KMS-11 (cell line): ENCODE measurements around the gene CAMTA1.

Experiments used
- H2AFZ ChIP-seq: fragments of 200-600 bp; sonication (generic); 2 replicates; pipeline ENCODE4 v1.6.1; 2016; ENCODE audit warnings: antibody characterized with exemption, mixed run types, low read depth
- H3K27ac ChIP-seq: fragments of 200-600 bp; sonication (generic); 2 replicates; pipeline ENCODE4 v1.6.1; 2016; ENCODE audit warnings: mild to moderate bottlenecking, mixed run types
- H3K27me3 ChIP-seq: fragments of 200-600 bp; sonication (generic); 2 replicates; pipeline ENCODE4 v1.6.1; 2017; ENCODE audit warnings: mild to moderate bottlenecking, low read depth, mixed run types, moderate library complexity; ENCODE audit not compliant: insufficient read depth
- H3K36me3 ChIP-seq: fragments of 200-600 bp; sonication (generic); 2 replicates; pipeline ENCODE4 v1.6.1; 2017; ENCODE audit warnings: mild to moderate bottlenecking, mixed run types; ENCODE audit not compliant: insufficient read depth
- H3K4me1 ChIP-seq: fragments of 200-600 bp; sonication (generic); 2 replicates; pipeline ENCODE4 v1.6.1; 2016; ENCODE audit warnings: mild to moderate bottlenecking, low read depth, mixed run types; ENCODE audit not compliant: poor library complexity, severe bottlenecking
- H3K4me2 ChIP-seq: fragments of 200-600 bp; sonication (generic); 2 replicates; pipeline ENCODE4 v1.7.0; 2016; ENCODE audit warnings: mild to moderate bottlenecking, mixed run types
- H3K4me3 ChIP-seq: fragments of 200-600 bp; sonication (generic); IDR thresholded peaks from 2 replicates; pipeline ENCODE4 v1.6.1; 2017; ENCODE audit warnings: low read depth, low read length, mixed read lengths; ENCODE audit not compliant: insufficient read depth
- H3K79me2 ChIP-seq: fragments of 200-600 bp; sonication (generic); 2 replicates; pipeline ENCODE4 v1.6.1; 2016; ENCODE audit warnings: low read depth, mixed run types; ENCODE audit not compliant: insufficient read depth
- H3K9ac ChIP-seq: fragments of 200-600 bp; sonication (generic); 2 replicates; pipeline ENCODE4 v1.6.1; 2016; ENCODE audit warnings: mild to moderate bottlenecking, mixed run types
- H4K20me1 ChIP-seq: fragments of 200-600 bp; sonication (generic); 2 replicates; pipeline ENCODE4 v1.6.1; 2016; ENCODE audit warnings: mild to moderate bottlenecking, mixed run types; ENCODE audit not compliant: insufficient read depth
- TF ChIP-seq, protein P1 (sequence below): fragments of 200-600 bp; sonication (generic); conservative IDR thresholded peaks from 2 replicates; pipeline ENCODE4 v1.6.1; 2017; ENCODE audit warnings: low read depth, mild to moderate bottlenecking, antibody characterized with exemption, low read length, moderate library complexity, mixed read lengths

The CAMTA1 gene

DNA sequence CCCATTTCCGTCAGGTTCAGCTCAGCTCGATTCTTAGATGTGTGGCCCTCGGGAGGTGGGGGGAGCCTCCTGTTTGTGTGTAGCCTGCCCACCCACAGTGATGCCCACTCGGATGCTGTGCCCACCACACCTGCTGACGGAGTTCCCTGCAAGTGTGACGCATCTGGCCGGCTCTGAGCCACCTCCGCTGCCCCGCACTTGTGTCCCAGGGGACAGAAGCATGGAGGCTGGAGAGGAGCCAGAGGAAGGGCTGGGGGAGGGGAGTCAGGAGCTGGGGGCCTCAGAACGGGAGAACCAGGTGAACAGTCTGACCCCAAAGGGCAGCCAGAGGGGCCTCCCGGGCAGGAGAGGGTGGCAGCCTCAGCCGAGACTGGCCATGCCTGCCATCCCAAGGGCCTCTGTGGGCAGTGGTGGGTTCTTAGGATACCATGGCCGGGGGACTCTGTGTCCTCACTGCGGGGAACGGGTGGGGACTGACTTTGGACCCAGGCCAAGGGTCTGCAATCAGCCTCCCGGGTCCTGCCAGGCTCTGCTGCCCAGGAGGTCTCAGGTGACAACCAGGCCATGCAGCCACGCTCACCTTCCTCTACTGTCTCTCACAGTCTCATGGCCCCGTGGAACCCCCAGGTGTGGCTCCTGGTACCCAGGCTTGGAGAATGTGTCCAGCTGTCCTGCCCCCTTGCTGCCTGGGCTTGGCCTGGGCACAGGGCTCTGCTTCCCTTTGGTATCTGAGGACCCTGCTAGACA lies 718.6 kb downstream of the CAMTA1 start:
- Histone ChIP-seq H3K27me3 (peaks cover 4% of the 10 kb centered on the region; the same call in 1 of the 2 replicates), H3K9ac (no peak overlapping the region), H2AFZ (no peak overlapping the region), H3K4me1 (no peaks in the 10 kb centered on the region), H4K20me1 (no peaks in the 10 kb centered on the region), H3K4me3 (no peak overlapping the region), H3K36me3 (no peaks in the 10 kb centered on the region), H3K27ac (no peak overlapping the region), H3K4me2 (no peak overlapping the region), H3K79me2 (no peaks in the 10 kb centered on the region)
- TF ChIP-seq, protein P1, sequence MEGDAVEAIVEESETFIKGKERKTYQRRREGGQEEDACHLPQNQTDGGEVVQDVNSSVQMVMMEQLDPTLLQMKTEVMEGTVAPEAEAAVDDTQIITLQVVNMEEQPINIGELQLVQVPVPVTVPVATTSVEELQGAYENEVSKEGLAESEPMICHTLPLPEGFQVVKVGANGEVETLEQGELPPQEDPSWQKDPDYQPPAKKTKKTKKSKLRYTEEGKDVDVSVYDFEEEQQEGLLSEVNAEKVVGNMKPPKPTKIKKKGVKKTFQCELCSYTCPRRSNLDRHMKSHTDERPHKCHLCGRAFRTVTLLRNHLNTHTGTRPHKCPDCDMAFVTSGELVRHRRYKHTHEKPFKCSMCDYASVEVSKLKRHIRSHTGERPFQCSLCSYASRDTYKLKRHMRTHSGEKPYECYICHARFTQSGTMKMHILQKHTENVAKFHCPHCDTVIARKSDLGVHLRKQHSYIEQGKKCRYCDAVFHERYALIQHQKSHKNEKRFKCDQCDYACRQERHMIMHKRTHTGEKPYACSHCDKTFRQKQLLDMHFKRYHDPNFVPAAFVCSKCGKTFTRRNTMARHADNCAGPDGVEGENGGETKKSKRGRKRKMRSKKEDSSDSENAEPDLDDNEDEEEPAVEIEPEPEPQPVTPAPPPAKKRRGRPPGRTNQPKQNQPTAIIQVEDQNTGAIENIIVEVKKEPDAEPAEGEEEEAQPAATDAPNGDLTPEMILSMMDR: no peak

DNA sequence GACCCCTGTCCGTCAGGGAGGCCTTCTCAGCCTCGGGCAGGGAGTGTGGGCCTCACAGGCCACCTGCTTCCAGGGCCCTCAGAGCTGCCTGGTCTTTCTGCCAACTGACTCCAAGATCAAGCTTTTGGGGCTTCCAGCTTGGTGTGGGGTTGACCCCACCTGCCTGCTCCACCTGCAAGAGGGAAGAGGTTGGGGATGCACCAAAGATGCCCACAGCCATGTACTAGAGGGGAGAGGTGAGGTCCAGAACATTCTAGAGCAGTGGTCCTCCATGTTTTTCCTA lies 719.1 kb downstream of the CAMTA1 start:
- no peak overlapping the region for H3K27ac ChIP-seq
- H3K4me3 ChIP-seq: no peak overlapping the region
- no peaks in the 10 kb centered on the region for H3K4me1 ChIP-seq

DNA sequence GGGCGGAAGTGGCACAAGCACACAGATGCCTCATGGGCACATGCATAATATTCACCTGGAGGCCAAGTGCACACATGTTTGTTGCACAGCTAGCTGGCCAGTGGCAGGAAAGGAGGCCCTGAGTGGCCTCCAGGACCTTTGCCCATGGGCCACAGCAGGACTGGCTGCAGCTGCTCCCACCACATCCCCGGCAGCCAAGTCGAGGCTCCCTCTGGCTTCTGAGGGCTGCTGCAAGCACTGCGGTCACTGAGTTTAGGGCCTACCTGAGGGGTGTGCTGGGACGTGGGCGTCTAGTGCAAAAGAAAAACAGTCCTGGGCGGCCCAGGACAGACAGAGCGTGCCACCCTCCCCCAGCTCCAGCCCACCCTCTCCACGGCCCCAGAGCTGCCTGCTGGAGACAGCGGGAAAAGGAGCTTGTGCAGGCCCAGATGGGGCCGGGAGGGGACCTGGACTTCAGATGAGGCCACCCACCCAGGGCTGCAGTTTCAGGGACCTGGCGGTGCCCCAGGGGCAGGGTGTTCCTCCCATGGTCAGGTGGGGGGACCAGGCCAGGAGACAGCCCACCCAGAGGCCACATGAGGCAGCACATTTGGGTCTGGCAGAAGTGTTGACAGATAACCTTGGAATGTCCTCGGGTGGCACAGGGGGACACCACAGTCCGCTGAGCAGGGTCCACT lies 720.0 kb downstream of the CAMTA1 start:
- Histone ChIP-seq H4K20me1 (no peaks in the 10 kb centered on the region), H3K4me1 (no peaks in the 10 kb centered on the region), H3K27me3 (peaks cover 9% of the 10 kb centered on the region; the same call in 1 of the 2 replicates), H2AFZ (no peak overlapping the region), H3K9ac (no peak overlapping the region), H3K4me3 (no peak overlapping the region), H3K79me2 (no peaks in the 10 kb centered on the region), H3K4me2 (no peak overlapping the region), H3K27ac (no peak overlapping the region), H3K36me3 (no peaks in the 10 kb centered on the region)
- TF ChIP-seq, protein P1: no peak

More for the DNA sequence above, 719.1 kb downstream of the CAMTA1 start:
- no peak overlapping the region for H3K9ac ChIP-seq
- no peaks in the 10 kb centered on the region for H3K36me3 ChIP-seq
- TF ChIP-seq, protein P1: no peak
- peaks cover 9% of the 10 kb centered on the region; the same call in 1 of the 2 replicates for H3K27me3 ChIP-seq
- H3K79me2 ChIP-seq: no peaks in the 10 kb centered on the region
- no peak overlapping the region for H2AFZ ChIP-seq
- H4K20me1 ChIP-seq: no peaks in the 10 kb centered on the region
- H3K4me2 ChIP-seq: no peak overlapping the region

DNA sequence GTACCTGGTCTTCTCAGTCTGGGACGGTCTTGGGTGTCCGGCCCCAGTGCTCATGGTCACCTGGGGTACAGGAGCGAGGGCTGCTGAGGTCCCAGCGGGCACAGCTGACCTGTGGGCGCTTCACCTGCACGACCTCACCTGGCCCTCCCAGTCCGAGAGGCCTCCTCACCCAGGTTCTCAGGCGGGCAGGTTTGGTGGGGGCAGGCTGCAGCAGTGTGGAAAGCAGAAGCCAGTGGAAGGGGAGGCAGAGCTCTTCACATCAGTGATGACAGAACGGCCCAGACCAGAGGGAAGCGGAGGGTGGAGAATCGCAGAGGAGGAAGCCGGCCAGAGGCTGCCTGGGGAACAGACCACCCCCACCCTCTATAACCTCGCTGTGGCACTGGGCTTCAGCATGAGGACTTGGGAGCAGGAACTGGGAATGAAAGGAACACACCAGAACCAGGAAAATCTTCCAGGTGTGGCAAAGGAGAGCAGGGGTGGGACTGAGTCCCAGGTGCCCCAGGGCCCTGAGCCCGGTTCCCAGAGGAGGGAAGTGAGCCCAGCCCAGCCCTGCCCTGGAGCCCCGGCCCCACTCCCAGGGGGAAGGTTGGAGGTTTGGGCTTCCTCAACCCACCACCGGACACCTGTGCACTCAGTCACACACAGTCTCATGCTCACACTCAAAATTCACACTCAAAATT lies 720.7 kb downstream of the CAMTA1 start:
- Histone ChIP-seq H3K36me3 (no peaks in the 10 kb centered on the region), H3K27ac (no peak overlapping the region), H2AFZ (no peak overlapping the region), H3K4me2 (no peak overlapping the region), H3K27me3 (peaks cover 9% of the 10 kb centered on the region; the same call in 1 of the 2 replicates), H3K4me3 (no peak overlapping the region), H4K20me1 (no peaks in the 10 kb centered on the region), H3K79me2 (no peaks in the 10 kb centered on the region), H3K9ac (no peak overlapping the region), H3K4me1 (no peaks in the 10 kb centered on the region)
- TF ChIP-seq, protein P1: no peak
